DMS153 treated with DMSO at 0.1 percent for 48 hours (cell line): ENCODE data around the gene SMARCA4.

Experiments used
- DNase-seq: peaks from one replicate; lab custom pipeline; 2025; ENCODE audit not compliant: unreplicated experiment; lab: John Stamatoyannopoulos, UW

The SMARCA4 gene

GRCh38 chr19:10960314-10961072 lies at the start of gene SMARCA4:
SMARCA4 (plus strand) TSS chr19:10961030; CDS start chr19:10984152, 23,122 bp downstream.
- peak; percentile 91 for DNase-seq

DNA sequence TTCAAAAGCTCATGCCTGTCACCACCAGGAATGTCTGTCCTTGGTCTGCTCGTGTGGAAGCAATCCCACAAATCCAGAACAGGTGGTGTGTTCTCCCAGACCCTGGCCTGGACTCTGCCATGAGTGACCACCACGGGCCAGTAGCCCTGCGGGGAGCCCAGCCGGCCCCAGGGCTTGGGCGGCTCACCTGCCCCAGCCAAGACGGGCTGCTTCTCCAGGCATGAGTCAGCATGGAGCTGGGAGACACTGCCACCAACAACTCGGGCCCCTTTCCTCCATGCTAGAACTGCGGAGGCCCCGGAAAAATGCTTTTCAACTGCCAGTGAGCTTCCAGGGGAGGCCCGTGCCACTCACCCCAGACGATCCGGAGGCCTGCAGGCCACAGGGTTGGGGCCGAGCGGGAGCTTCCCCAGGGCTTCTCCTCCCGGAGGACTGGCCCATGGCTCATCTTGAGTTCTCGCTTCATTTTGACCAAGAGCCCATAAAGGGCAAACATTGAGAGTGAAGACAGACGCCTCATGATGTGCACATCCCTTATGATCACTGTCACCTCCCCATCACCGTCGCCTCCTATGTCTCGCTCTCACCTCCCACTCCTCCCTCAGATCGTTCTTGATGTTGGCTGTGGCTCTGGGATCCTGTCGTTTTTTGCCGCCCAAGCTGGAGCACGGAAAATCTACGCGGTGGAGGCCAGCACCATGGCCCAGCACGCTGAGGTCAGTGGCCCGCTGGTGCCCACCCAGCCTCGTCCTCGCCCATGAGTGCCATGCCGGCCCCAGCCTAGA lies 49.1 kb upstream of the SMARCA4 start:
- no peak for DNase-seq

- no peak for DNase-seq
Observed at GRCh38 chr19:10912619-10913018, 48.2 kb upstream of the SMARCA4 start.

GRCh38 chr19:10913716-10914340 lies 47.0 kb upstream of the SMARCA4 start:
- DNase-seq: no peak

DNA sequence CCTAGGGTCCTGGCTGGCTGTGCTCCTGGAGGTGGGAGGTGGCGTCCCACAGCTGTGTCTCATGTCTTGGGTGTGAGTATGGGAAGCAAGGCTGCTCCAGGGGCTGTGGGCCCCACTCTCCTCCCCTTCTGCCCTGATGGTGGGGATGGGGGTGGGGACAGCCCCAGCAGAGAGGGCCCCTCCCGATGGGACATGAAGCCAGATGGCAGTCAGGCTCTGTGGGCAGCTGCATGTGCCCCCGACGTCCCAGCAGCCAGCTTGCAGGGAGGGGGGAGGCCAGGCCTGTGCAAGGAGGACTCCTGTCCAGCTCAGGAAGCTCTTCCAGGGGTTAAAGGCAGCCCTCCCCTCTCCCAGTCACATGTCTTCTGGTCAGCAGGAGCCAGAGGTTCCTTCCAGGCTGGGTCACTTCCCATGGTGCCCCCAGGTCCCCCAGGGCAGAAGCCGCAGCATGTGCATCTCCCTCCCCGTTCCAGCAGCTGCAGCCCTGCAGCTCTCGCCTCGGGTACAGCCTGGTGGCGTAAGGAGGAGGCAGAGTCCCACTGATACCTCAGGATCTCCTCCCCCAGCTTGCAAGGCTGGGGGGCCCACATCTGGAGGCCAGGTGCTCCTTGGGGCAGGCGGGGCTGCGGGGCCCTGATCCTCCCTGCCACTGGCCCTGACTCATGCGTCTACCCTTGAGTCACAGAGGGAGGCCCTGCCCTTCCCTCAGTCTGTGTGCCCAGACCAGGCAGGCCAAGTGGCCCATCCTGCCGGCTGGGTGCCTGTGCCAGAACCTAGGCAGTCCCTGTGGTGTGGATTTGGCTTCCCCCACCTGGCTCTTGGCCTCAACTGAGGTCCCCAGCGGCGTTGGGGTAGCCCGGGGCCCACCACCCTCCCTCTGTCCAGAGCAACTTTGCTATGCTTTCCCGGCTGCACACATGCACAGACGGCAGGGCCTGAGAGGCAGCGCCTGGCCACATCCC lies 45.4 kb upstream of the SMARCA4 start:
- no peak for DNase-seq

DNA sequence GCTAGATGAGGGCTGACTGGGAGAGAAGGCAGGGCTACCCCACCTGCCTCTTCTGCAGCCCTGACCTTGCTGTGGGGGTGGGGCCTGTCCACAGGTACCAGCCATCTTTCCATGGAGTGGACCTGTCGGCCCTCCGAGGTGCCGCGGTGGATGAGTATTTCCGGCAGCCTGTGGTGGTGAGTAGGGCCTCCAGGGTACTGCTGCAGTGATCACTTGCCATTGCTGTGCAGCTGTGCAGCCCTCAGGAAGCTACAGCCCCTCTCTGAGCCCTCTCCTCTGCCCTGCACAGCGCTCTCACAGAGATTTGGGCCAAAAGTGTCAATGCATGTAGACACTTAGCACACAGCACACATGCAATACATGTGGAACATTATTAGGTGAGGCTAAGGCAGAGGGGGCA lies 44.2 kb upstream of the SMARCA4 start:
- no peak for DNase-seq

DNA sequence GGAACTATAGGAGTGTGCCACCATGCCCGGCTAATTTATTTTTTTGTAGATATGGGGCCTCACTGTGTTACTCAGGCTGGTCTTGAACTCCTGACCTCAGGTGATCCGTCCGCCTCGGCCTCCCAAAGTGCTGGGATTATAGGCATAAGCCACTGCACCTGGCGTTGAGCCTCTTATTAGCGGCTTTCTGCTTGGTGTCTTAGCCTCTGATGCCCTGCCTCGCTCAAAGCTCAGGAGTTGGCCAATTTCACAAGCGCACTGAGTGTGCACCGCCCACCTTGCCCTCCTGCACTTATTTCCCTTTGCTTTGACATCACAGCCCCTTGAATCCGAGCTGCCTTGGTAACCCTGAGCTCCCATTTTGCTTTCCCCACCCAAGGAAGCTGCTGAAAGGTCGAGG lies 42.5 kb upstream of the SMARCA4 start:
- no peak for DNase-seq

- DNase-seq: peak; percentile 72
Observed at GRCh38 chr19:10919352-10920287, 41.2 kb upstream of the SMARCA4 start.

- no peak for DNase-seq
Observed at GRCh38 chr19:10920288-10920655, 40.6 kb upstream of the SMARCA4 start.

DNA sequence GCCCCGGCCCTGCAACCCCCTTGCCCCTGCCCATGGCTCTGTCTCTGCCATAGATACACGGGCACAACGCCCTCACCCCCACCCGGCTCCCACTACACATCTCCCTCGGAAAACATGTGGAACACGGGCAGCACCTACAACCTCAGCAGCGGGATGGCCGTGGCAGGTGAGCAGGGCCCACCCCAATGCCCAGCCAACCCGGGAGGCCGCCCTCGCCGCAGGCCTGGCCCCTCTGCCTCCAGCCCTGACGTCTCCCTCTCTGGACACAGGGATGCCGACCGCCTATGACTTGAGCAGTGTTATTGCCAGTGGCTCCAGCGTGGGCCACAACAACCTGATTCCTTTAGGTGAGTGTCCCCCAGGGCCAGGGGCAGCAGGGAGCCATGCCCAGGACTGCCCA lies 40.0 kb upstream of the SMARCA4 start:
- no peak for DNase-seq

GRCh38 chr19:10921199-10921909 lies 39.5 kb upstream of the SMARCA4 start:
- DNase-seq: no peak

GRCh38 chr19:10921910-10922637 lies 38.8 kb upstream of the SMARCA4 start:
- no peak for DNase-seq

GRCh38 chr19:10922638-10923014 lies 38.2 kb upstream of the SMARCA4 start:
- DNase-seq: no peak

- DNase-seq: no peak
Observed at GRCh38 chr19:10923260-10924112, 37.3 kb upstream of the SMARCA4 start.

DNA sequence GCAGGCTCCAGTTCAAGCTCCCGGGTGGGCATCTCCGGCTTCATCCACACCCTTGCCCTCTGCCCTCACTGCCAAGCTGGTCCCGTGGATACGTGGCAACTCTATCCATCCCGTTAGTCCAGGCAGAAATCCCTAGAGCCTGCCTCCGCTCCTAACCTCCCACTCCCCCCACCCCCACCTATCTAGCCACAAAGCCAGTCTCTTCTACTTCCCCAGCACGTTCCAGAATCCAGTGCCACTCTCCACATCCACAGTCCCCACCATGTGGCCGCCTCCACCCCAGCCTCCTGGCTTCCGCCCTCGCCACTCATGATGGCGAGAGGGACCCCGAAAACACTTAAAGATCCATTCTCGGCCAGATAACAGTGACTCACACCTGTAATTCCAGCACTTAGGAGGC lies 36.2 kb upstream of the SMARCA4 start:
- no peak for DNase-seq

DNA sequence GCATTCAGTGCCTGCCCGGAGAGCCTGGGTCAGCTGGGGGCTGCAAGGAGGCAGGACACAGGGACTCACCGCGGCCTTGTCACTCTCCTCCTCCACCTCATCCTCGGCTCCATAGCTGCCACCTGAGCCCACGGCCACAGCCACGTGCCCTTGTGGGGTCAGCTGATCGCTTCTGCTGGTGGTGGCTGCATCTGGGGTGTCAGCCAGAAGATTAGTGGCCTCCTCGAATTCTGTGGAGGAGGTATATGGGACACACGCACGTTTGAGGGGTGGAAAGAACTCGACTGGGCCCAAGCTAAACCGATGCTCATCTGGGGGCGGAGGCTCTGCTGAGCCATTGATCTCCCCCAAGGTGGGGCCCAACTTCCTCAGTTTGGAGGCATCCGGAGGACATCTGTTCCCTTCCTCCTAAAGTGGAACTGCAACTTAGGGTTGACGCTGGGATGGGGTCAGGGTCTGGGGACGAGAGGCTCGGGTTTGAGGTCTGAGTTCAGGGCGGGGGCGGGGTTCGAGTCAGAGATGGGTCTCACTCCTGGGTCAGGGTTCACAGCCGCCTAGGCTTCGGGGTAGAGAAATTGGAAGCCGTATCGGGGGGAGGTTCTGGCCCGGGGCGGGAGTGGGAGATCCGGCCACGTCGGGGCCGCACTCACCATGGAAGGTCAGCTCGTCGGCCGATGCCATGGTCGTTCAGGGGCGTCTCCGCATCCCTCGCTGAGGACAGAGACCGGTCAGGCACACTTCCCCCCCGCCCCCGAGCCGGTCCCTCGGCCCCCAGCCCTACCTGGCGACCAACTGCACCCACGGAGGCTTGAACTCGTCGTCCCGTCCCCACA lies 32.9 kb upstream of the SMARCA4 start:
- no peak for DNase-seq
